ENCODE results near the gene CES2.
"Not testable (repeated sequence)": the region's sequence is repeated elsewhere in the genome, so short reads cannot be mapped to it uniquely, and the experiment has no call there.

CES2 gene
- 27.0 to 31.9 (median 30.3) reads per million in 4 donors for total RNA-seq

- no peak for DNase-seq
Observed at GRCh38 chr16:66935314-66936011, at the start of gene CES2. Gene CES2 (plus strand): TSS chr16:66935516. CDS start chr16:66935636, 120 bp downstream.

- DNase-seq = no peak
Observed at GRCh38 chr16:66886321-66886720, 49.0 kb upstream of the CES2 start.

DNA sequence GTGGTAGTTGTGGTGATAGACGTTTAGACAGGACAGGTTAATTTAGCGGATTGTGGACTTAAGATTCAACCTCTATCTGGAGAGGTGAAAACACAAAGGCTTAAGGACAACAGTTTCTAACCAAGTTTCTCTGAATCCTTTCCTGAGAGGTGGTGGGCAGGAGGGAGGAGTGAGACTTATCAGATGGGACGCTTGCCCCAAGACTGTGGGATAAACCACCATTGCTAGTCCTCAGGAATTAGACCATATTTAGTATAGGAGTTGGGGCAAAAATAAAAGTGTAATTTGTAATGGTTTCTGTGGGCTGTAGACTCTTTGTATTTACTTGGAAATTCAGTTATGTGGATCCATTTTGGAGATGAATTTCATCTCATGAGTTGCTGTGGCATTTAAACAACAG lies 48.4 kb upstream of the CES2 start:
- DNase-seq = no peak

- no peak for DNase-seq
Observed at GRCh38 chr16:66888647-66889615, 46.4 kb upstream of the CES2 start.

DNA sequence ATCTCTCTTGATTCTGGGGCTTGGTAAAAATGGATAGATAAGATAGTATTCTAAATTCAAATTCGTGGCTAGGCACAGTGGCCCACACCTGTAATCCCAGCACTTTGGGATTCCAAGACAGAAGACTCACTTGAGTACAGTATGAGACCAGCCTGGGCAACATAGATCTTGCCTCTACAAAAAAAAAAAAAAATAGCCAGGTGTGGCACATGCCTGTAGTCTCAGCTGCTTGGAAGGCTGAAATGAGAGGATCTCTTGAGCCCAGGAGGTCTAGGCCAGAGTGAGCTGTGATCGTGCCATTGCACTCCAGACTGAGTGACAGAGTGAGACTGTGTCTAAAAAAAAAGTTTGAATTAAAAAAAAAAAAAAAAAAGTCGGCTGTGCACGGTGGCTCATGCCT lies 45.7 kb upstream of the CES2 start:
- DNase-seq = no peak

GRCh38 chr16:66890799-66891198 lies 44.5 kb upstream of the CES2 start:
- no peak for DNase-seq

- DNase-seq = no peak
Observed at GRCh38 chr16:66891360-66891759, 44.0 kb upstream of the CES2 start.

DNA sequence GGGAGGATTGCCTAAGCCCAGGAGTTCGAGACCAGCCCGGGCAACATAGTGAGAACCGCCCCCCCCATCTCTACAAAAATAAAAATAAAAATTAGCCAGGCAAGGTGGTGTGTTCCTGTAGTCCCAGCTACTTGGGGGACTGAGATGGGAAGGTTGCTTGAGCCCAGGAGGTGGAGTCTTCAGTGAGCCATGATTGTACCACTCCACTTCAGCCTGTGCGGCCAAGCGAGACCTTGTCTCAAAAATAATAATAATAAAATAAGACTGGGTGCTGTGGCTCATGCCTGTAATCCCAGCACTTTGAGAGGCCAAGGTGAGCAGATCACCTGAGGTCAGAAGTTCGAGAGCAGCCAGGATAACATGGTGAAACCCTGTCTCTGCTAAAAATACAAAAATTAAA lies 43.5 kb upstream of the CES2 start:
- DNase-seq = no peak

DNA sequence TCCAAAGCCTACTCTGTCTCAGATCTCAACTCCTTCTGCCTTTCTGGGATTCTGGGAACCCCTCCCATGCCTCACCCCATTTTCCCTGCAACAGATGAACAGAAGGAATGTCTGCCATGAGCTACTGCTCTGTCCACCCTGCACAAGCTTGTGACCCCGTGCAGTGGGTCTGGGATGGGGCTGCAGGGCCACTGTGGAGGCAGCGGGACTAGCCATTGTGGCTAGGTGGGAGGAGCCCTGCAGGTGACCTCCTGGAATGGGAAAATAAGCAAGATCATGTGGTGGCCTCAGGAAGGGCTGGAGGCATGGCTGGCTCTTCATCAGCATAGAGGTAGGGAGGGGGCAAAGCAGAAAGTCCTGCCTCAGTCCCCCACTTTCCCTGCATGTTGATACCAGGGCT lies 41.3 kb upstream of the CES2 start:
- DNase-seq = no peak

- peak in 4 of 5 donors; percentile 29 to 67 (median 40) for DNase-seq
Observed at GRCh38 chr16:66894948-66895688, 40.2 kb upstream of the CES2 start.

DNA sequence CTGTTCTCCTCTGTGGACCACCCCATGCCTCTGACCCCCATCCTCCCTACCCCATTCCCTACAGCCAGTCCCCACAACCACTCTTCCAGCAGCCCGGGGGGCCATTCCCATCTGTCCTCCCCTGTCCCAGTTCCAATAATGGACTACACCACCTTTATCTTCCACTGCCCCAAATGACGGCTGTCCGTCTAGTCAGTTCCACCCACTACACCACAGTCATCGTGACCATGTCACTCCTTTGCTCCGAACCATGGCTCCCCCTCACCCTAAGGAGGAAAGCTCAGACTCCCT lies 39.7 kb upstream of the CES2 start:
- DNase-seq = no peak

GRCh38 chr16:66895999-66896398 lies 39.3 kb upstream of the CES2 start:
- DNase-seq = no peak

- DNase-seq = not testable (repeated sequence)
Observed at GRCh38 chr16:66896682-66897081, 38.6 kb upstream of the CES2 start.

GRCh38 chr16:66898207-66898606 lies 37.1 kb upstream of the CES2 start:
- no peak for DNase-seq

DNA sequence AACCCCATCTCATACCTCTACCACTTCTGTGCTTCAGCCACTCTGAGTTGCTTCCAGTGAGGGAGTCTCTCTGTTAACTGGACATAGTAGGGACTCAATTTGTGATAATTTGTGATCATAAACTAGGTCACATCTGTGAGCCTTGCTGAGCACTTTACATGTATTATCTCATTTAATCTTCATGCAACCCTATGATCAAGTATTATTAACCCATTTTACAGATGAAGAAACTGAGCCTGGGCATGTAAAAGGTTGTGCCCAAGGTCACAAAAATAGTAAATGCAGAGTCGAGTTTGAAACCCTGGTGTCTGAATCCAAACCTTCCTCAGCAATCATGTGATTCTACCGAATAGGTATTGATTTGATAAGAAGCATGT lies 36.4 kb upstream of the CES2 start:
- no peak for DNase-seq

GRCh38 chr16:66899310-66899944 lies 35.9 kb upstream of the CES2 start:
- no peak for DNase-seq

GRCh38 chr16:66899945-66900710 lies 35.2 kb upstream of the CES2 start:
- no peak for DNase-seq

GRCh38 chr16:66900721-66901441 lies 34.4 kb upstream of the CES2 start:
- no peak for DNase-seq

- no peak for DNase-seq
Observed at GRCh38 chr16:66901626-66902025, 33.7 kb upstream of the CES2 start.

GRCh38 chr16:66902648-66903543 lies 32.4 kb upstream of the CES2 start:
- DNase-seq = no peak
